Nephron progenitor cell (in vitro differentiated cells): Measurements from ENCODE around the gene TIAM2.

Experiments used
- DNase-seq: peaks from one replicate; pipeline ENCODE4 v3.0.0; 2021
- H3K27ac Mint-ChIP-seq: 2 replicates; pipeline ENCODE4 v1.8.0; 2021; ENCODE audit warnings: mild to moderate bottlenecking, moderate library complexity, mixed read lengths
- H3K27me3 Mint-ChIP-seq: 2 replicates; pipeline ENCODE4 v1.8.0; 2021; ENCODE audit warnings: mild to moderate bottlenecking, low read depth, mixed read lengths; ENCODE audit not compliant: poor library complexity
- H3K36me3 Mint-ChIP-seq: 2 replicates; pipeline ENCODE4 v1.8.0; 2021; ENCODE audit warnings: low read depth, mixed read lengths
- H3K4me1 Mint-ChIP-seq: 2 replicates; pipeline ENCODE4 v1.8.0; 2021; ENCODE audit warnings: mixed read lengths
- H3K4me3 Mint-ChIP-seq: 2 replicates; pipeline ENCODE4 v1.8.0; 2021; ENCODE audit warnings: mild to moderate bottlenecking, moderate library complexity, mixed read lengths
- H3K9me3 Mint-ChIP-seq: 2 replicates; pipeline ENCODE4 v1.8.0; 2021; ENCODE audit warnings: mild to moderate bottlenecking, moderate library complexity, mixed read lengths
- TF ChIP-seq, protein P1 (sequence below): fragments of 200-600 bp; sonication (generic); IDR thresholded peaks from 2 replicates; pipeline ENCODE4 v1.5.0; 2021; ENCODE audit warnings: antibody characterized with exemption

TIAM2 gene

DNA sequence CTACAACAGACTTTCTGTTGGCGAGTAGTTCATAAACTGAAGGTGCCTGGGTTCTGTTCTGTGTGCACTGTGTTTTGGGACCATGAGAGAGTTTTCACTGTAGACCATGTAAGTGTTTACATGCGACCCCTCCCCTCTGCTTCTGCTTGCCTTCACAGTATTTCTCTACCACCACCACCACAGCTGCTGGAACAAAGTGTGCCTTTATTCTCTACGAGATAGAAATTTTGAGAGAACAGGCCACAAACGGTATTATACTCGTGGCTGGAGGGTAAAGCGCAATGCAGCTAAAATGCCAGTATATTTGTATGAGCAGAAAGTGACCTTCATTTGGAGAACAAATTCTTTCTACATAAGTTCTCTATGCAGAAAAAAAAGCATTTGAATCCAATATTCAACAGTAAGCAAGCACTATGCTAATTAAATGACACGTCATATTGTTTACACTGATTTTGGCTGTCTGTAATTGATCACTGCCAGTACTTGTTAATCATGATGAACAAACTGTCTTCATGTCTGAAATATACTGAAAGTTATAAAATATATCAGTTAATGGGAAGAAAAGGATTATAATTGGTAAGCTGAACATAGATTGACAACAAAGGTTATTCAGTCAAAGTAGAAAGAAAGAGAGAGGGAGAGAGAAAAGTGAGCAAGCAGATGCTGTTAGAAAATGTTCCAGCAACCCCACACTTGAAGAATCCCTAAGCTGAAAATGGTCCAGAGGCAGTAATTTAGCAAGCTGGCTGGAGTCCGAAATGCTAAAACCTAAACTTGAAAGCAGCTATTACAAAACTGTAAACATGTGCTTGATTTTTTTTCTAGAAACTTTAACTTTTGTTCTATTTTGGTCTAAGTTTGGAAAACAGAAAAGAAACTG is 277.5 kb downstream of the TIAM2 start:
- no peak overlapping the region for H3K4me3 Mint-ChIP-seq
- H3K36me3 Mint-ChIP-seq: peaks cover 36% of the 10 kb centered on the region
- H3K4me1 Mint-ChIP-seq: peaks cover 34% of the 10 kb centered on the region
- H3K27ac Mint-ChIP-seq: peak overlapping the region; percentile 86
- H3K27me3 Mint-ChIP-seq: no peaks in the 10 kb centered on the region
- H3K9me3 Mint-ChIP-seq: peaks cover 4% of the 10 kb centered on the region
- DNase-seq: no peak
- TF ChIP-seq, protein P1, sequence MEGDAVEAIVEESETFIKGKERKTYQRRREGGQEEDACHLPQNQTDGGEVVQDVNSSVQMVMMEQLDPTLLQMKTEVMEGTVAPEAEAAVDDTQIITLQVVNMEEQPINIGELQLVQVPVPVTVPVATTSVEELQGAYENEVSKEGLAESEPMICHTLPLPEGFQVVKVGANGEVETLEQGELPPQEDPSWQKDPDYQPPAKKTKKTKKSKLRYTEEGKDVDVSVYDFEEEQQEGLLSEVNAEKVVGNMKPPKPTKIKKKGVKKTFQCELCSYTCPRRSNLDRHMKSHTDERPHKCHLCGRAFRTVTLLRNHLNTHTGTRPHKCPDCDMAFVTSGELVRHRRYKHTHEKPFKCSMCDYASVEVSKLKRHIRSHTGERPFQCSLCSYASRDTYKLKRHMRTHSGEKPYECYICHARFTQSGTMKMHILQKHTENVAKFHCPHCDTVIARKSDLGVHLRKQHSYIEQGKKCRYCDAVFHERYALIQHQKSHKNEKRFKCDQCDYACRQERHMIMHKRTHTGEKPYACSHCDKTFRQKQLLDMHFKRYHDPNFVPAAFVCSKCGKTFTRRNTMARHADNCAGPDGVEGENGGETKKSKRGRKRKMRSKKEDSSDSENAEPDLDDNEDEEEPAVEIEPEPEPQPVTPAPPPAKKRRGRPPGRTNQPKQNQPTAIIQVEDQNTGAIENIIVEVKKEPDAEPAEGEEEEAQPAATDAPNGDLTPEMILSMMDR: no peak

DNA sequence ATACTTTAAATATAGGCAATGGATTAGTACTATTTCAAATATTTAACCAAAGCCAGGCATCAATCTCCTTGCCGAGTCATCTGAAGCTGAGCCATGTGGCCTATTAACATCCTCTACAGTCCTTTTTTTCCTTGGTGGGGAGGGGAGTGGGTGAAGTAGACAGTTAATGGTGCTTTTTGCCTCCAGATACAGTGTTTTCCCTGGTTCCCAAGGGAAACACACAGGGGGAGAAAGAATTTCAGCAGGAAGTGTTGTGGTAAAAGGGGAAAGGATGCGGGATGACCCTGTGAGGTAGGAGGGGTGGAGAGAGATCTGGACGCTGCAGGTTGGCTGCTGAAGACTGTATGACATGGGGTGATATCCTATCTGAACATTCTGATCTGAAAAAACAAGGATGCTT is 278.3 kb downstream of the TIAM2 start:
- TF ChIP-seq, protein P1: no peak
- Mint-ChIP-seq H3K4me1 (peaks cover 34% of the 10 kb centered on the region), H3K9me3 (no peaks in the 10 kb centered on the region), H3K27me3 (no peaks in the 10 kb centered on the region), H3K36me3 (peaks cover 28% of the 10 kb centered on the region), H3K4me3 (no peak overlapping the region), H3K27ac (peak overlapping the region; percentile 90)
- peak; percentile 12 for DNase-seq

DNA sequence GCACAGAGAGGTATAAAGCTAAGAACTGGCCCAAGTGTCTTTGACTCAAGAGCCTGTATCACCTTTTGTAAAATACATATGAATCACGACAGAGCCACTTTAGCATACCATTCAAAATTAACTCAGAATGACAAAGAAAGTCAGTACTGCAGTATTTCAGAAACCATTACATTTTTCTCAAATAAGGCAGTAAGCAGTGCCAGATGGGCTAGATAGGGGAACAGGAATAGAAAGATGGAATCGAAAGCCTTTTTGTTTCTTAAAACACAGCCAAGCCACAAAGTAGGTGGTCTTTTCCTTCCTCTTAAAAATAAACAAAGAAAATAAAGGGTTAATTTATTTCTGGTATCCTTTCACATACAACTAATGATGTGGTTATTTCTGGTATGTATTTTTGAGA is 279.0 kb downstream of the TIAM2 start:
- TF ChIP-seq, protein P1: no peak
- Mint-ChIP-seq H3K9me3 (no peaks in the 10 kb centered on the region), H3K27me3 (no peaks in the 10 kb centered on the region), H3K27ac (no peak overlapping the region), H3K36me3 (peaks cover 34% of the 10 kb centered on the region), H3K4me3 (no peak overlapping the region), H3K4me1 (peaks cover 34% of the 10 kb centered on the region)
- DNase-seq: no peak

DNA sequence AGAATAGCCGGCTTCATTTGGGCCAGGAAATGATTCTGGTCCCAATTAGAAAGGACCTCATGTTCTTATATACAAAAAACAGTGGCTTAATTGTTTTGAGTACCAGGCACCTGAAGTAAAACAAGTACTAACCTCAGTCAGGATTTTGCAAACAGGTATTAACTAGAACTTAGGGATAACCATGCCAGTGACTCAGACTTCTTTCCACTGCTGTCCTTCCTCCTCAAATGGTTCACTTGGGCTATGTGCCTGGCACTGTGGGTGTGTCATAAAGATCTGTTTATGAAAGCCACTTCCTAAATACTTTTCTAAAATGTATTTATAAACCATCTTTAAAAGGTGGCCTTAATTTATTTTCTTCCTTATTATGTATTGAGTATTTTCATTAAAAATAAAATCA is 279.4 kb downstream of the TIAM2 start:
- TF ChIP-seq, protein P1: no peak
- no peak overlapping the region for H3K4me3 Mint-ChIP-seq
- H3K36me3 Mint-ChIP-seq: peaks cover 35% of the 10 kb centered on the region
- peaks cover 34% of the 10 kb centered on the region for H3K4me1 Mint-ChIP-seq
- H3K27ac Mint-ChIP-seq: no peak overlapping the region
- no peaks in the 10 kb centered on the region for H3K9me3 Mint-ChIP-seq
- no peaks in the 10 kb centered on the region for H3K27me3 Mint-ChIP-seq
- DNase-seq: no peak

DNA sequence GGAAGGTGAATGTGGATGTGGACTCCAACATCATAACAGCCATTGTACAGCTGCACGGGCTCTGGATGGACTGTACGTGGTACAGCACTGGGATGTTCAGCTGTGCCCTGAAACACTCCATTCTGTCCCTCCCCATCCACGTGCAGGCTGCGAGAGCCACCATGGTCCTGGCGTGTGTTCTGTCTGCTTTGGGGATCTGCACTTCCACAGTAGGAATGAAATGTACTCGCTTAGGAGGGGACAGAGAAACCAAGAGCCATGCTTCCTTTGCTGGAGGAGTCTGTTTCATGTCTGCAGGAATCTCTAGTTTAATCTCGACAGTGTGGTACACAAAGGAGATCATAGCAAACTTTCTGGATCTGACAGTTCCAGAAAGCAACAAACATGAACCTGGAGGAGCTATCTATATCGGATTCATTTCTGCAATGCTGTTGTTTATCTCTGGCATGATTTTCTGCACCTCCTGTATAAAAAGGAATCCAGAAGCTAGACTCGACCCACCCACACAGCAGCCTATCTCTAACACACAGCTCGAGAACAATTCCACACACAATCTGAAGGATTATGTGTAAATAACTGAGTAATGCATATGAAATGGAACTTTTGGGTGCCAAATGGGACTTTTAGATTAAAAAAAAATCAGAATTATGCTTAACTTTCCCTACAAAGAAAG is 280.8 kb downstream of the TIAM2 start:
- peaks cover 28% of the 10 kb centered on the region for H3K4me1 Mint-ChIP-seq

More for the DNA sequence above, 280.8 kb downstream of the TIAM2 start:
- Mint-ChIP-seq H3K27me3 (no peaks in the 10 kb centered on the region), H3K27ac (peak overlapping the region; percentile 64), H3K9me3 (no peaks in the 10 kb centered on the region), H3K4me3 (no peak overlapping the region), H3K36me3 (peaks cover 41% of the 10 kb centered on the region)
- no peak for DNase-seq
- TF ChIP-seq, protein P1: no peak
